HG03060 (cell line): ENCODE data around the gene ZNF324.
A peak's percentile ranks its signal among the peaks of the same experiment; 100 is the strongest.
"Not testable (repeated sequence)": the region's sequence is repeated elsewhere in the genome, so short reads cannot be mapped to it uniquely, and the experiment has no call there.

Experiments
- ATAC-seq: cut with Tn5 transposase; IDR thresholded peaks from one replicate; pipeline ENCODE4 v1.9.1; 2021; ENCODE audit warnings: low read depth, moderate number of reproducible peaks; ENCODE audit not compliant: unreplicated experiment

The ZNF324 gene

GRCh38 chr19:58498316-58499020 lies 31.6 kb downstream of the ZNF324 start:
- ATAC-seq = no peak

- ATAC-seq = peak; percentile 78
These were observed 32.4 kb downstream of the ZNF324 start for GRCh38 chr19:58499021-58499927.

GRCh38 chr19:58500242-58500641 lies 33.4 kb downstream of the ZNF324 start:
- ATAC-seq = no peak

GRCh38 chr19:58507602-58508223 lies 40.8 kb downstream of the ZNF324 start:
- ATAC-seq = not testable (repeated sequence)

GRCh38 chr19:58509731-58510083 lies 42.8 kb downstream of the ZNF324 start:
- ATAC-seq = no peak

- no peak for ATAC-seq
These were observed 43.4 kb downstream of the ZNF324 start for GRCh38 chr19:58510084-58510862.

GRCh38 chr19:58511353-58512208 lies 44.7 kb downstream of the ZNF324 start, which contains the start of gene SLC27A5:
SLC27A5 (minus strand) TSS chr19:58511992; CDS start chr19:58511955, 37 bp downstream.
- no peak for ATAC-seq

GRCh38 chr19:58513213-58513693 lies 46.4 kb downstream of the ZNF324 start:
- no peak for ATAC-seq

- ATAC-seq = no peak
These were observed 47.0 kb downstream of the ZNF324 start for GRCh38 chr19:58513694-58514563.

GRCh38 chr19:58514564-58515022 lies 47.7 kb downstream of the ZNF324 start:
- ATAC-seq = no peak

- no peak for ATAC-seq
These were observed 48.4 kb downstream of the ZNF324 start for GRCh38 chr19:58515259-58515658.

GRCh38 chr19:58516246-58516836 lies 49.5 kb downstream of the ZNF324 start:
- ATAC-seq = no peak

- ATAC-seq = no peak
These were observed 50.3 kb downstream of the ZNF324 start for GRCh38 chr19:58516964-58517833.

- no peak for ATAC-seq
These were observed 51.6 kb downstream of the ZNF324 start for GRCh38 chr19:58518256-58519086.

GRCh38 chr19:58519087-58519354 lies 52.1 kb downstream of the ZNF324 start:
- no peak for ATAC-seq
